ENCODE results near the gene WASL. TPM values are rescaled to one million over a fixed set of nuclear protein-coding genes. Genes with fewer than 3 reads are reported as not detected.

WASL gene
- total and polyA plus RNA-seq, 2 of the 13 experiments (the other 11 are each of a cell fraction or from before 2014, with no cell fraction given): 7.9 to 12.8 TPM

DNA sequence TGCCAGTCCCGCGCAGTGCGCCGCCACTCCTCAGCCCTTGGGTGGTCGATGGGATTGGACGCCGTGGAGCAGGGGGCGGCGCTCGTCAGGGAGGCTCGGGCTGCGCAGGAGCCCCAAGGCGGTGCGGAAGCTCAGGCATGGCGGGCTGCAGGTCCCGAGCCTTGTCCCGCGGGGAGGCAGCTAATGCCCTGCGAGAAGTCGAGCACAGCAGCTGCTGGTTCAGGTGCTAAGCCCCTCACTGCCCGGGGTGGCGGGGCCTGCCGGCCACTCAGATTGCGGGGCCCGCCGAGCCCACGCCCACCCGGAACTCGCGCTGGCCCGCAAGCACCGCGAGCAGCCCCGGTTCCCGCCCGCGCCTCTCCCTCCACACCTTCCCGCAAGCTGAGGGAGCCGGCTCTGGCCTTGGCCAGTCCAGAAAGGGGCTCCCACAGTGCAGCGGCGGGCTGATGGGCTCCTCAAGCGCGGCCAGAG lies 14.4 kb upstream of the WASL start:
- Histone ChIP-seq H3K79me2 (ENCODE audit: insufficient read depth, low read length) (no peaks in the 10 kb centered on the region), H3K27ac (ENCODE audit: extremely low read length, insufficient read depth, low read length) (no peak overlapping the region), H3K9ac (ENCODE audit: insufficient read depth, low read depth, low read length) (no peak overlapping the region), H4K20me1 (ENCODE audit: insufficient read depth, low read length) (no peaks in the 10 kb centered on the region), H3K9me3 (ENCODE audit: low read length) (no peaks in the 10 kb centered on the region), H2AFZ (ENCODE audit: low read length) (no peak overlapping the region), H3K4me1 (ENCODE audit: insufficient read depth, low read length) (0 out of 2 replicates have a peak, but pooled peaks cover under 1% of the 10 kb centered on the region), H3K4me2 (ENCODE audit: low read depth, low read length) (no peak overlapping the region), H3K4me3 (replicated peaks in 1 of 3; ENCODE audit: insufficient read depth in 1 of 3, low read depth in 2 of 3, low read length in 3 of 3) (no peak overlapping the region), H3K36me3 (replicated peaks in 1 of 2; ENCODE audit: control insufficient read depth in 1 of 2, insufficient read depth in 2 of 2, low read length in 2 of 2) (no peaks in the 10 kb centered on the region), H3K27me3 (ENCODE audit: control insufficient read depth in 1 of 2, insufficient read depth in 2 of 2, low read length in 2 of 2) (peaks cover 0 to 1% of the 10 kb centered on the region in 2 experiments; a peak in 1 of 5 replicates)
- ATAC-seq (no peak), FAIRE-seq (no peak), DNase-seq (ENCODE audit: low spot score) (no peak)
- in situ Hi-C loops (cut with HindIII; ENCODE audit: extremely low pct_ligation_motif_present, low pct_unique_long_range_greater_than_20kb) (no loop called here), intact Hi-C loops (cut with micrococcal nuclease; ENCODE audit: unreplicated experiment) (no loop called here)
- WGBS (ENCODE audit: low lambda C conversion rate): 89% methylated on average over 16 of the region's 43 CpGs
- ChIA-PET POLR2A (no interaction called here), CTCF (ENCODE audit: low intra/inter-chr PET ratio, low total read pairs) (no interaction called here)
- TF ChIP-seq ZNF136 (CRISPR knock-in tag; IDR thresholded peaks at IDR 0.05; ENCODE audit: low read depth) (no peak), ZBTB49 (CRISPR knock-in tag; IDR thresholded peaks at IDR 0.05; ENCODE audit: borderline replicate concordance) (no peak), SP4 (CRISPR knock-in tag; IDR thresholded peaks at IDR 0.05) (no peak), ZNF441 (CRISPR knock-in tag; IDR thresholded peaks at IDR 0.05; ENCODE audit: borderline replicate concordance) (no peak), CC2D1A (CRISPR knock-in tag; IDR thresholded peaks at IDR 0.05) (no peak), ZNF33A (CRISPR knock-in tag; IDR thresholded peaks at IDR 0.05; ENCODE audit: borderline replicate concordance) (no peak), GTF2F1 (IDR thresholded peaks at IDR 0.05; ENCODE audit: low read length) (no peak), TCF12 (IDR thresholded peaks at IDR 0.05) (no peak), TCF12 (CRISPR knock-in tag; IDR thresholded peaks at IDR 0.05) (no peak), IKZF4 (CRISPR knock-in tag; IDR thresholded peaks at IDR 0.05; ENCODE audit: borderline replicate concordance, low read depth, not compliant biosample characterization) (no peak), ZNF780A (CRISPR knock-in tag; IDR thresholded peaks at IDR 0.05) (no peak), ZNF652 (CRISPR knock-in tag; IDR thresholded peaks at IDR 0.05; ENCODE audit: borderline replicate concordance, low read depth) (no peak), ZBTB7B (CRISPR knock-in tag; IDR thresholded peaks at IDR 0.05) (no peak), ZSCAN30 (CRISPR knock-in tag; IDR thresholded peaks at IDR 0.05) (no peak), NFIB (CRISPR knock-in tag; IDR thresholded peaks at IDR 0.05; ENCODE audit: borderline replicate concordance) (no peak), ZFY (CRISPR knock-in tag; IDR thresholded peaks at IDR 0.05) (no peak), ZNF10 (CRISPR knock-in tag; IDR thresholded peaks at IDR 0.05; ENCODE audit: borderline replicate concordance, low read depth) (no peak), ZNF558 (CRISPR knock-in tag; IDR thresholded peaks at IDR 0.05; ENCODE audit: borderline replicate concordance) (no peak)
- TF ChIP-seq, protein P1, sequence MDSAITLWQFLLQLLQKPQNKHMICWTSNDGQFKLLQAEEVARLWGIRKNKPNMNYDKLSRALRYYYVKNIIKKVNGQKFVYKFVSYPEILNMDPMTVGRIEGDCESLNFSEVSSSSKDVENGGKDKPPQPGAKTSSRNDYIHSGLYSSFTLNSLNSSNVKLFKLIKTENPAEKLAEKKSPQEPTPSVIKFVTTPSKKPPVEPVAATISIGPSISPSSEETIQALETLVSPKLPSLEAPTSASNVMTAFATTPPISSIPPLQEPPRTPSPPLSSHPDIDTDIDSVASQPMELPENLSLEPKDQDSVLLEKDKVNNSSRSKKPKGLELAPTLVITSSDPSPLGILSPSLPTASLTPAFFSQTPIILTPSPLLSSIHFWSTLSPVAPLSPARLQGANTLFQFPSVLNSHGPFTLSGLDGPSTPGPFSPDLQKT (CRISPR knock-in tag; IDR thresholded peaks at IDR 0.05; ENCODE audit: borderline replicate concordance): no peak
- TF ChIP-seq, protein P2, sequence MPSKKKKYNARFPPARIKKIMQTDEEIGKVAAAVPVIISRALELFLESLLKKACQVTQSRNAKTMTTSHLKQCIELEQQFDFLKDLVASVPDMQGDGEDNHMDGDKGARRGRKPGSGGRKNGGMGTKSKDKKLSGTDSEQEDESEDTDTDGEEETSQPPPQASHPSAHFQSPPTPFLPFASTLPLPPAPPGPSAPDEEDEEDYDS (CRISPR knock-in tag; IDR thresholded peaks at IDR 0.05): no peak
- TF ChIP-seq, protein P3, sequence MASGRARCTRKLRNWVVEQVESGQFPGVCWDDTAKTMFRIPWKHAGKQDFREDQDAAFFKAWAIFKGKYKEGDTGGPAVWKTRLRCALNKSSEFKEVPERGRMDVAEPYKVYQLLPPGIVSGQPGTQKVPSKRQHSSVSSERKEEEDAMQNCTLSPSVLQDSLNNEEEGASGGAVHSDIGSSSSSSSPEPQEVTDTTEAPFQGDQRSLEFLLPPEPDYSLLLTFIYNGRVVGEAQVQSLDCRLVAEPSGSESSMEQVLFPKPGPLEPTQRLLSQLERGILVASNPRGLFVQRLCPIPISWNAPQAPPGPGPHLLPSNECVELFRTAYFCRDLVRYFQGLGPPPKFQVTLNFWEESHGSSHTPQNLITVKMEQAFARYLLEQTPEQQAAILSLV (CRISPR knock-in tag; IDR thresholded peaks at IDR 0.05; ENCODE audit: borderline replicate concordance): no peak
- BruUV-seq (replicated peaks): no TSS peak
